Calu3 (cell line): ENCODE data around the gene RASSF7. TPM values are rescaled to one million over a fixed set of nuclear protein-coding genes. Genes with fewer than 3 reads are reported as not detected.

Experiments
- BruUV-seq: library from RNA; stranded (reverse); fragments of 400-500 nt; replicated peaks from 2 replicates; lab custom pipeline; 2021; lab: Mats Ljungman, UMichigan
- CTCF ChIA-PET: fragments of 300-600 bp; sonication (Branson Sonifier 250); formaldehyde crosslinking; loops from one replicate; lab custom pipeline; 2022; ENCODE audit warnings: antibody characterized with exemption; lab: Charles Lee
- DNase-seq: peaks from one replicate; pipeline ENCODE4 v3.0.0; 2022
- H3K27ac Mint-ChIP-seq: one replicate; pipeline ENCODE4 v1.8.0; 2022; ENCODE audit warnings: mixed read lengths; ENCODE audit not compliant: unreplicated experiment
- H3K27me3 Mint-ChIP-seq: one replicate; pipeline ENCODE4 v1.8.0; 2022; ENCODE audit warnings: mixed read lengths; ENCODE audit not compliant: unreplicated experiment
- H3K36me3 Mint-ChIP-seq: one replicate; pipeline ENCODE4 v1.8.0; 2022; ENCODE audit warnings: mild to moderate bottlenecking, moderate library complexity, mixed read lengths; ENCODE audit not compliant: insufficient read depth, unreplicated experiment
- H3K4me1 Mint-ChIP-seq: one replicate; pipeline ENCODE4 v1.8.0; 2022; ENCODE audit warnings: mild to moderate bottlenecking, low read depth, mixed read lengths; ENCODE audit not compliant: unreplicated experiment
- H3K4me3 Mint-ChIP-seq: one replicate; pipeline ENCODE4 v1.8.0; 2022; ENCODE audit warnings: mild to moderate bottlenecking, low read depth, moderate library complexity, mixed read lengths; ENCODE audit not compliant: unreplicated experiment
- H3K9me3 Mint-ChIP-seq: one replicate; pipeline ENCODE4 v1.8.0; 2022; ENCODE audit warnings: low read depth, mixed read lengths; ENCODE audit not compliant: unreplicated experiment
- intact Hi-C: fragments of 100-400 bp; cut with micrococcal nuclease; formaldehyde crosslinking; loops from one replicate; pipeline ENCODE4 v1.10.0; 2022; ENCODE audit not compliant: unreplicated experiment
- total RNA-seq: library from RNA; stranded (reverse); gene quantifications from 2 replicates; pipeline ENCODE4 v1.2.3, GENCODE V29; 2022
- TF ChIP-seq, protein P1 (sequence below): fragments of 200-600 bp; IDR thresholded peaks from one replicate; pipeline ENCODE4 v1.8.0; 2022; ENCODE audit warnings: antibody characterized with exemption; ENCODE audit not compliant: unreplicated experiment

RASSF7 gene
- total RNA-seq, 1 experiment from 2014 or later, result 93.3 TPM

DNA sequence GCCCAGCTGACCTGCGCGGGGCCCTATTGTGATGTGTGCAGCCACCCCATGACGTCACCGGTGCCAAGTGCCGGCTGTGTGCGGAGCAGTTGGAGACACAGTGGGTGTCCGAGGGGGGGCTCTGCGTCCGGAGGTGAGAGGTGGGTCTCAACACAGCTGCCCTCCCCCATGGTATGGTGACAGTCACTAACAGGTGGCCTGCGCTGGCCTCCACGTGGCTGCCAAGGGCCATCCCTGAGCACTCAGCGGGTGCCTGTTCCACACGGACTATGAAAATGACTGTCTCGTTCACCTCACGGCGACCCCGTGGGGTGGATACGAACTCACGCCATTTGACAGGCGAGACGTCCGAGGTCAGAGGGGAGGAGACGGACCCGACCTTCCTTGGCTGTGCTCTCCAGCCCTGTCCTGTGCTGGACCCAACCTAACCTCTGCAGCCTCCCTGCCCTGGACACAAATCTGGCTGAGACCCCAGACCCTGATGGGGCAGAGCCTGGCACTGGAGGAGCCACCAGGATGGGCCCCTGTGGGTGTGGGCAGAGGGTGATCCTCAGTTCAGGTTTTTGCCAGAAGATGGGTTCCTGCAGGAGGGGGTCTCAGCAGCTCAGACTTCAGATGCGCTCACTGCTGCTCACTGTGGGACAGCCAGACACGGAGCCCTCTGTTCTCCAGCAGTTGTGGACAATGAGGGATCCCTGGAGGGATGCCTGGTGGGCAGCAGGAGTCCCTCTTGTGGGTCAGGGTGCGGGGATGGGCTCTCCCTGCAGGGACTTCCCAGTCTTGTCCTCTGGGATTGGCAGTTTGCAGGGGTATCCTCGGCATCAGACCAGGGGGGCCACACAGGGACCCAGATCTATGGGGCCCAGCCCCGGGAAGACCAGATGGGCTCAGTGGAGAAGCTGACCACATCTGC is 31.7 kb upstream of the RASSF7 start:
- intact Hi-C loops, result no loop called here
- Mint-ChIP-seq H3K4me1 (no peaks in the 10 kb centered on the region), H3K4me3 (no peak overlapping the region), H3K27ac (no peak overlapping the region), H3K9me3 (peaks cover under 1% of the 10 kb centered on the region), H3K27me3 (no peaks in the 10 kb centered on the region), H3K36me3 (peaks cover 18% of the 10 kb centered on the region)
- TF ChIP-seq, protein P1, sequence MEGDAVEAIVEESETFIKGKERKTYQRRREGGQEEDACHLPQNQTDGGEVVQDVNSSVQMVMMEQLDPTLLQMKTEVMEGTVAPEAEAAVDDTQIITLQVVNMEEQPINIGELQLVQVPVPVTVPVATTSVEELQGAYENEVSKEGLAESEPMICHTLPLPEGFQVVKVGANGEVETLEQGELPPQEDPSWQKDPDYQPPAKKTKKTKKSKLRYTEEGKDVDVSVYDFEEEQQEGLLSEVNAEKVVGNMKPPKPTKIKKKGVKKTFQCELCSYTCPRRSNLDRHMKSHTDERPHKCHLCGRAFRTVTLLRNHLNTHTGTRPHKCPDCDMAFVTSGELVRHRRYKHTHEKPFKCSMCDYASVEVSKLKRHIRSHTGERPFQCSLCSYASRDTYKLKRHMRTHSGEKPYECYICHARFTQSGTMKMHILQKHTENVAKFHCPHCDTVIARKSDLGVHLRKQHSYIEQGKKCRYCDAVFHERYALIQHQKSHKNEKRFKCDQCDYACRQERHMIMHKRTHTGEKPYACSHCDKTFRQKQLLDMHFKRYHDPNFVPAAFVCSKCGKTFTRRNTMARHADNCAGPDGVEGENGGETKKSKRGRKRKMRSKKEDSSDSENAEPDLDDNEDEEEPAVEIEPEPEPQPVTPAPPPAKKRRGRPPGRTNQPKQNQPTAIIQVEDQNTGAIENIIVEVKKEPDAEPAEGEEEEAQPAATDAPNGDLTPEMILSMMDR, result no peak
- DNase-seq, result no peak
- CTCF ChIA-PET, result no interaction called here
- BruUV-seq, result no TSS peak

DNA sequence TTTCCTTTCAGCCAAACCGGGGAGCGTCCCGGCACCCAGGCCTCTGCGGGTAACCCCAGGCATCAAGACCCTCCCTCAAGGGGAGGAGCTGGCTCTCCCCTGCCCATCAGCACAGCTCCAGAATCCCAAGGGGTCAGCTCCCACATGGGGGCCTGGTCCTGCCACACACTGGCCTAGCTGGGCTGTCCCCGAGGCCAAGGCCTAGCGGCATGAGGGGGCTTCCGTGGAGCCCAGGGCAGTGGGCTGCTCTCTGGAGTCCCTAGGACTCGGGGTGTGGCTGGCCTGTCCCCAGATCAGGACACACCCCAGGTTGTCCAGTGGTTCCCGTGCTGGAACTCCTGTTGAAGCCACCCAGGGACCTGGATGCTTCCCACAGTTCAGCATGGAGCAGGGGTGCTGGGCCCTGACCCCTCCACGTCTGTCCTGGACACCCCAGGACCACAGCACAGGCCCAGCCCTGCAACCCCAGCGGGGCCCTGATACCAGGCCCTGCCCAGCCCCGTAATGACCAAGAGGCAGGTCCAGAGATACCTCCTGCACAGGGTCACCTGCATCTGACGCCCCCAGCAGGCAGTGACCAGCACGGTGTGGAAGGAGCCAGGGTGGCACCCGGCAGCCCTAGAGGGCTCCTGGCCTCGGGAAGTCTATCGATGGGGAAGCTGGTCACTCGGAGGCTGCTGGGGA is 30.9 kb upstream of the RASSF7 start:
- TF ChIP-seq, protein P1, result no peak
- Mint-ChIP-seq H3K4me3 (no peak overlapping the region), H3K36me3 (peaks cover 26% of the 10 kb centered on the region), H3K9me3 (no peaks in the 10 kb centered on the region), H3K27me3 (no peaks in the 10 kb centered on the region), H3K27ac (no peak overlapping the region), H3K4me1 (no peaks in the 10 kb centered on the region)
- no peak for DNase-seq
- intact Hi-C loops, result no loop called here
- CTCF ChIA-PET, result no interaction called here
- BruUV-seq, result no TSS peak

DNA sequence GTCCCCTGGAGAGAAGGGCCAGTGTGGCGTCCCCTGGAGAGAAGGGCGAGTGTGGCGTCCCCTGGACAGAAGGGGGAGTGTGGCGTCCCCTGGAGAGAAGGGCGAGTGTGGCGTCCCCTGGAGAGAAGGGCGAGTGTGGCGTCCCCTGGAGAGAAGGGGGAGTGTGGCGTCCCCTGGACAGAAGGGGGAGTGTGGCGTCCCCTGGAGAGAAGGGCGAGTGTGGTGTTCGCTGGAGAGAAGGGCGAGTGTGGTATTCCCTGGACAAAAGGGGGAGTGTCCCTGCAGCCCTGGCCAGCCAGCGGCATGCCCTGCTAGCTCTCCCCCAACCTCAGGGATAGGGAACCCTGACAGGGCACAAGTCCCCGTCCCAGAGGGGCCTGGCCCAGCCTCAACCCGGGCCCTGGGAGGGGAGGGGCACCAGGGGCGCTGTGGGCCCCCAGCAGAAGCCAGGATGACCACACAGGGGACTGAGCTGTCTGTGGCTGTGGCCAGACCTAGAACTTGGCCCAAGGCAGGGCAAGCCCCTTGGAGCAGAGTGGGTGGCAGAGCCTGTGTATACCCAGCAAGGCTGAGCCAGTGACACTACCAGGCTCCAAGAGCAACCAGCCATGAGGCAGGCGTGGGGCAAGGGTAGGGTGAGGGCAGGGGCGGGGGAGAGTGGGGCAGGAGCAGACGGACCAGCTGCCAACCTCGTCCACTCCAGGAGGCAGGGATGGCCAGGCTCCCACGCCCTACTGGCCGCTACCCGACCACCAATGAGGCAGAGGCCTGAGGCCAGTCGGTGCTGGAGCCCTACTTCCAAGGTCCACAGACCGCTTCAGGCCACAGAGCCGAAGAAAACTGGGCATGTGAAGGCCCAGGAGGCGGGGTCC is 29.6 kb upstream of the RASSF7 start:
- no peak overlapping the region for H3K27ac Mint-ChIP-seq
- intact Hi-C loops, result no loop called here
- CTCF ChIA-PET, result no interaction called here
- BruUV-seq, result no TSS peak
- H3K27me3 Mint-ChIP-seq, result no peaks in the 10 kb centered on the region
- TF ChIP-seq, protein P1, result no peak
- H3K9me3 Mint-ChIP-seq, result no peaks in the 10 kb centered on the region
- peaks cover 35% of the 10 kb centered on the region for H3K36me3 Mint-ChIP-seq
- no peak for DNase-seq
- H3K4me3 Mint-ChIP-seq, result no peak overlapping the region
- H3K4me1 Mint-ChIP-seq, result peaks cover 4% of the 10 kb centered on the region

DNA sequence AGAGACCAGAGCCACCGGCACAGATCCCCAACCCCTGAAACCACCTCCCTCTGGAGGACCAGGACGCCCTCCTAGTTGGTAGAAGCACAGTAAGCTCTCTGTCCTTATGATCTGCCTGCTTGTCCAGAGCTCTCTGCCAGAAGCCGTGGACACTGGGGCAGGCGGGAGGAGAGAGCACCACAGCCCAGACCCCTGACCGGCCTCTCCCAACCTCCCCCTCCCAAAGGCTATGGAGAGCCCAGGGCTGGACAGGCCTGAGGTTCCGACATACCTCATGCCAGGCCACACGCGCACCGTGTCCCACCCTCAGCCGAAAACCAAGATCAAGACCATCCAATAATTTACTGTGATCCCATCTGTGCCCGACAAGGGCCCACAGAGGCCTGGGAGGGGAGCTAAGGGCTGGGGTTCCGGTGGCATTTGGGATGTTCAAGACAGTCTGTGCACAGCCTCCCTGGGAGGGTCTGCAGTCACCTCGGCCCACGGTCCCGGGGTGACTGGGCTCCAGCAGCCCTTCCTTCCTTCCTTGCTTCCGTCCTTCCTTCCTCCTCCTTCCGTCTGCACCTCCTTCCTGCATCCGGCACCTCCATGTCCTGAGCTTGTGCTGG is 28.7 kb upstream of the RASSF7 start:
- peak overlapping the region; percentile 31 for H3K4me3 Mint-ChIP-seq
- H3K9me3 Mint-ChIP-seq, result no peaks in the 10 kb centered on the region
- no peak overlapping the region for H3K27ac Mint-ChIP-seq
- intact Hi-C loops, result no loop called here
- no peaks in the 10 kb centered on the region for H3K27me3 Mint-ChIP-seq
- TF ChIP-seq, protein P1, result no peak
- no TSS peak for BruUV-seq
- no peak for DNase-seq
- peaks cover 7% of the 10 kb centered on the region for H3K4me1 Mint-ChIP-seq
- peaks cover 44% of the 10 kb centered on the region for H3K36me3 Mint-ChIP-seq
- CTCF ChIA-PET, result no interaction called here
